D721Med (cell line): ENCODE data around the gene ATP5F1A.

Experiments used
- DNase-seq: peaks from one replicate; pipeline ENCODE4 v3.0.0; 2011; ENCODE audit warnings: low spot score; ENCODE audit not compliant: insufficient read length
- FAIRE-seq: peaks from 2 replicates; lab custom pipeline; 2011; peaks lifted over from hg19 to GRCh38; lab: Jason Lieb, UNC
- CTCF ChIP-seq: IDR thresholded peaks from 2 replicates; pipeline ENCODE4 v1.5.1; 2012; ENCODE audit warnings: mild to moderate bottlenecking, control low read depth; ENCODE audit not compliant: insufficient read depth; ENCODE audit errors: missing control alignments

The ATP5F1A gene

GRCh38 chr18:46034230-46034629, 63.9 kb downstream of the ATP5F1A start:
- FAIRE-seq (no peak), DNase-seq (no peak)
- TF ChIP-seq CTCF: no peak

GRCh38 chr18:46031741-46032140, 66.4 kb downstream of the ATP5F1A start:
- TF ChIP-seq CTCF: no peak
- DNase-seq (no peak), FAIRE-seq (no peak)
